22Rv1 (cell line): Measurements from ENCODE around the gene SPATA16.

Experiments
- ZFX ChIP-seq: fragments of 450-650 bp; IDR thresholded peaks from 2 replicates; pipeline ENCODE4 v1.6.1; 2017; ENCODE audit warnings: antibody characterized with exemption, borderline replicate concordance
- TF ChIP-seq, protein P1 (sequence below): fragments of 450-650 bp; IDR thresholded peaks from 2 replicates; pipeline ENCODE4 v1.5.1; 2017; ENCODE audit warnings: mild to moderate bottlenecking

DNA sequence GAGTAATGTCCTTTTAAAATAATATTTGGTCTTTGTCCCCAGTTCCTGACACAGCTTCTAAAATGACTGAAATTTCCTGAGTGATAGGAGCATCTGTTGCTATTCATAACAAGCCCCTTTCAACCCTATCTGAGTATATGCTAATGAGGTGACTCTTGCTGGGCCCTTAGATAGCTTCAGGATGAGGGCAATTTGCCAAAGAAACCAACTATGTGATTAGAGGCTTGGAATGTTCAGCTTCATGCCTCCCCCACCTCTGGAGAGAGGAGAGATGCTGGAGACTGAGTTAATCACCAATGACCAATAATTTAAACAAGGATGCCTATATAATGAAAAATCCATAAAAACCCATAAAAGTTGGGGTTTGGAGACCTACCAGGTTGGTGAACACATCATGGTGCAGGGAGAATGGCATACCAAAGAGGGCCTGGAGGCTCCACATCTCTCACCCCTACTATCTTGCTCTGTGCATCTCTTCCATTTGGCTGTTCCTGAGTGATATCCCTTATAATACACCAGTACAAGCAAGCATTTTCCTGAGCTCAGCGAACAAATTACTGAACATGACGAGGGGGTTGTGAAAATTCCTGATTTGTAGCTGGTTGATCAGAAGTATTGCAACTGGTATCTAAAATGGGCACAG, 201.3 kb downstream of the SPATA16 start:
- TF ChIP-seq, protein P1, sequence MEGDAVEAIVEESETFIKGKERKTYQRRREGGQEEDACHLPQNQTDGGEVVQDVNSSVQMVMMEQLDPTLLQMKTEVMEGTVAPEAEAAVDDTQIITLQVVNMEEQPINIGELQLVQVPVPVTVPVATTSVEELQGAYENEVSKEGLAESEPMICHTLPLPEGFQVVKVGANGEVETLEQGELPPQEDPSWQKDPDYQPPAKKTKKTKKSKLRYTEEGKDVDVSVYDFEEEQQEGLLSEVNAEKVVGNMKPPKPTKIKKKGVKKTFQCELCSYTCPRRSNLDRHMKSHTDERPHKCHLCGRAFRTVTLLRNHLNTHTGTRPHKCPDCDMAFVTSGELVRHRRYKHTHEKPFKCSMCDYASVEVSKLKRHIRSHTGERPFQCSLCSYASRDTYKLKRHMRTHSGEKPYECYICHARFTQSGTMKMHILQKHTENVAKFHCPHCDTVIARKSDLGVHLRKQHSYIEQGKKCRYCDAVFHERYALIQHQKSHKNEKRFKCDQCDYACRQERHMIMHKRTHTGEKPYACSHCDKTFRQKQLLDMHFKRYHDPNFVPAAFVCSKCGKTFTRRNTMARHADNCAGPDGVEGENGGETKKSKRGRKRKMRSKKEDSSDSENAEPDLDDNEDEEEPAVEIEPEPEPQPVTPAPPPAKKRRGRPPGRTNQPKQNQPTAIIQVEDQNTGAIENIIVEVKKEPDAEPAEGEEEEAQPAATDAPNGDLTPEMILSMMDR = no peak
- no peak for TF ChIP-seq ZFX
